ENCODE measurements around the gene TMEM127.

- TF ChIP-seq ZNF274 (IDR thresholded peaks at IDR 0.05; ENCODE audit: low read depth, low read length) (no peak), SUZ12 (IDR thresholded peaks at IDR 0.05; ENCODE audit: extremely low read depth, insufficient read depth, insufficient read length) (no peak)
Observed at GRCh38 chr2:96296925-96297324, 31.1 kb upstream of the TMEM127 start.

Data from NT2/D1 (cell line).